NCI-H1105 (cell line): ENCODE results near the gene PSMA8.
"Not testable (repeated sequence)": the region's sequence is repeated elsewhere in the genome, so short reads cannot be mapped to it uniquely, and the experiment has no call there.

Experiments
- DNase-seq: peaks from one replicate; lab custom pipeline; 2025; lab: John Stamatoyannopoulos, UW

PSMA8 gene

DNA sequence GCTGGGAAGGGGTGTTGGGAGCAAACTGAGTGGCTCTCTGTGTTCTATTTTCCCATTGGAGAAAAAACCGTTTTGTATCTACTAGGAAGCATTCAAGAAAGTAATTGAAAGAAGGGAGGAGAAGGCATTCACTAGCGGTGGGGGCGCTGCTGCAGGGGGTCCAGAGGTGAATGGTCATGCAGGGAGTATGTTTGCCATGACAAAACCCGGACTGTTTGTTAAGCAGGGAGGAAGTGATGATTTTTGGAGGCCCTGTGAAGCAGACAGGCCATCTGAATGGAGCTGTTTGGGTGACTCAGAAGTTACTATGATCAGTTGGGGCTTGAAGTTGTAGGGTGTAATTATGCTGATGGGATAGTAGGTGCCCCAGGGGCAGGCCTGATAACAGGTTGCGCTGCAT lies 99.5 kb downstream of the PSMA8 start:
- no peak for DNase-seq

- not testable (repeated sequence) for DNase-seq
Measured at GRCh38 chr18:26237363-26237762, 103.7 kb downstream of the PSMA8 start.

- not testable (repeated sequence) for DNase-seq
Measured at GRCh38 chr18:26238718-26239117, 105.0 kb downstream of the PSMA8 start.

DNA sequence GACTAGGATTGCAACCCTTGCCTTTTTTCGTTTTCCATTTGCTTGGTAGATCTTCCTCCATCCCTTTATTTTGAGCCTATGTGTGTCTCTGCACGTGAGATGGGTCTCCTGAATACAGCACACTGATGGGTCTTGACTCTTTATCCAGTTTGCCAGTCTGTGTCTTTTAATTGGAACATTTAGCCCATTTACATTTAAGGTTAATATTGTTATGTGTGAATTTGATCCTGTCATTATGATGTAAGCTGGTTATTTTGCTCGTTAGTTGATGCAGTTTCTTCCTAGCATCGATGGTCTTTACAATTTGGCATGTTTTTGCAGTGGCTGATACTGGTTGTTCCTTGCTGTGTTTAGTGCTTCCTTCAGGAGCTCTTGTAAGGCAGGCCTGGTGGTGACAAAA lies 108.7 kb downstream of the PSMA8 start:
- not testable (repeated sequence) for DNase-seq
